ENCODE measurements around the gene FREY1. TPM values are rescaled to one million over a fixed set of nuclear protein-coding genes. Genes with fewer than 3 reads are reported as not detected.
A peak's percentile ranks its signal among the peaks of the same experiment; 100 is the strongest.

The FREY1 gene
- total and polyA plus RNA-seq, 2 donors (not counting 3 experiments of a cell fraction or from before 2014, with no cell fraction given), result 0.84 to 1.1 TPM

DNA sequence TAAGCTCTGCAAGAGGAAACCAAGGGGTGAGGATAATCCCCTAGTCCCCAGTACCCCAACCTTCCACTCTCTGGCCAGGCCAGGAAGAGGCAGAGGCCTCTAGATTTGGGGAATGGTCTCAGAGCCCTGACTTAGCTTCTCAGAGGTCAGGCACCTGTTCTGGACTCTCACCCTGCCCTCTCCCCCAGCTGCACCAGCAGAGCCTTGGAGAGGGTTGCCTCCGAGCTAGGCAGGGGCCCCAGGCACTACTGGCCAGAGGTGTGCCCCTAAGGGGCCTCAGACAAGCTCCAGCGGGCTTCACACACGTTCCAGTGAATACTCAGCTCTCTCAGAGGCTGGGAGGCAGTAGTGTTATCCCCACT, 8.0 kb downstream of the FREY1 start:
- POLR2A ChIA-PET, result interaction anchor here (1.4 kb wide), 1 partner anchor 19 kb away, joined by 4 read pairs; the partner anchor contains the start of gene PEX16
- H3K79me2 ChIP-seq (ENCODE audit: control insufficient read depth, insufficient read depth, low read length), result no peaks in the 10 kb centered on the region
- H3K4me2 ChIP-seq (ENCODE audit: insufficient read depth, low read length), result peak overlapping the region; percentile 52
- H3K27ac ChIP-seq (ENCODE audit: insufficient read depth, low read depth, low read length), result no peak overlapping the region
- H3K36me3 ChIP-seq (ENCODE audit: control insufficient read depth in 2 of 2, extremely low read depth in 1 of 2, insufficient read depth in 2 of 2, low read length in 2 of 2), result no peaks in the 10 kb centered on the region
- FAIRE-seq (no peak), DNase-seq (ENCODE audit: low read depth, low spot score) (no peak)
- H4K20me1 ChIP-seq (replicated peaks; ENCODE audit: control insufficient read depth, extremely low read depth, insufficient read depth, low read length), result no peaks in the 10 kb centered on the region
- intact Hi-C loops (cut with micrococcal nuclease) (loop anchor here (1.0 kb wide), 1 partner anchor 19 kb away; no protein-coding TSS in a partner anchor), dilution Hi-C loops (cut with MboI; ENCODE audit: extremely low pct_ligation_motif_present, low sequenced_read_pairs) (no loop called here)
- peaks cover 4 to 9% of the 10 kb centered on the region in 2 experiments for H3K27me3 ChIP-seq (ENCODE audit: control insufficient read depth in 2 of 2, insufficient read depth in 2 of 2, low read length in 2 of 2)
- H2AFZ ChIP-seq (ENCODE audit: low read depth, low read length), result peak overlapping the region; percentile 15
- H3K9ac ChIP-seq (replicated peaks; ENCODE audit: extremely low read depth, insufficient read depth, low read length), result peak overlapping the region; percentile 80
- CTCF ChIA-PET, result interaction anchor here (0.6 to 1.0 kb wide), 3 partner anchors 27 to 493 kb away, joined by 3 read pairs; no protein-coding TSS in a partner anchor
- BruUV-seq (replicated peaks), result no TSS peak
- TF ChIP-seq, protein P1, sequence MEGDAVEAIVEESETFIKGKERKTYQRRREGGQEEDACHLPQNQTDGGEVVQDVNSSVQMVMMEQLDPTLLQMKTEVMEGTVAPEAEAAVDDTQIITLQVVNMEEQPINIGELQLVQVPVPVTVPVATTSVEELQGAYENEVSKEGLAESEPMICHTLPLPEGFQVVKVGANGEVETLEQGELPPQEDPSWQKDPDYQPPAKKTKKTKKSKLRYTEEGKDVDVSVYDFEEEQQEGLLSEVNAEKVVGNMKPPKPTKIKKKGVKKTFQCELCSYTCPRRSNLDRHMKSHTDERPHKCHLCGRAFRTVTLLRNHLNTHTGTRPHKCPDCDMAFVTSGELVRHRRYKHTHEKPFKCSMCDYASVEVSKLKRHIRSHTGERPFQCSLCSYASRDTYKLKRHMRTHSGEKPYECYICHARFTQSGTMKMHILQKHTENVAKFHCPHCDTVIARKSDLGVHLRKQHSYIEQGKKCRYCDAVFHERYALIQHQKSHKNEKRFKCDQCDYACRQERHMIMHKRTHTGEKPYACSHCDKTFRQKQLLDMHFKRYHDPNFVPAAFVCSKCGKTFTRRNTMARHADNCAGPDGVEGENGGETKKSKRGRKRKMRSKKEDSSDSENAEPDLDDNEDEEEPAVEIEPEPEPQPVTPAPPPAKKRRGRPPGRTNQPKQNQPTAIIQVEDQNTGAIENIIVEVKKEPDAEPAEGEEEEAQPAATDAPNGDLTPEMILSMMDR (IDR thresholded peaks at IDR 0.05; ENCODE audit: extremely low read depth in 1 of 2, insufficient read depth in 1 of 2, low read depth in 1 of 2, low read length in 2 of 2), result no peak
- TF ChIP-seq POLR2A (IDR thresholded peaks at IDR 0.05; ENCODE audit: low read depth, low read length), result no peak
- H3K9me3 ChIP-seq (replicated peaks; ENCODE audit: control insufficient read depth, insufficient read depth, low read length), result no peaks in the 10 kb centered on the region
- H3K4me3 ChIP-seq (replicated peaks in 1 of 3; ENCODE audit: insufficient read depth in 1 of 3, low read depth in 1 of 3, low read length in 3 of 3), result no peak overlapping the region
- peaks cover 10% of the 10 kb centered on the region for H3K4me1 ChIP-seq (ENCODE audit: control insufficient read depth, extremely low read depth, insufficient read depth, low read length)
- no peaks in the 10 kb centered on the region for H3K9me1 ChIP-seq (replicated peaks; ENCODE audit: control insufficient read depth, extremely low read depth, insufficient read depth, low read length)

DNA sequence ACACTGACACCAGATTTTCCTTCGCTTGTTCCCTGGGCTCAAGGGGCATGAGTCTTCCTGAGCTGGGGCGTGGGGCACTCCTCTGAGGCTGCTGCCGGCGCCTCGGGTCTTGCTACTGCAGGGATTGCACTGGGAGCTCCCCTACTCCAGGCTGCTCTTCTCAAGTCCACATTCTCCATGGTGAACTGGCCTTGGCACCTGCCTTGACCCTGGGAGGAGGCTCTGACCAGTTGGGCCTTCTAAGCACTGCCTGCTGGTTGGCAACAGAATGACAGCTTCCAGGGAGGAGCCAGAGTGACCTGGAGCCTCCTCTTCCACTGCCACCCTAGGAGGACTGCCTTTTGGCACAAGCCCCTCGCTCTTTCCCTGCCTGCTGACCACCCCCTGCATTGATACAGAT, 9.5 kb downstream of the FREY1 start:
- Histone ChIP-seq H3K4me1 (ENCODE audit: control insufficient read depth, extremely low read depth, insufficient read depth, low read length) (peaks cover 10% of the 10 kb centered on the region), H3K36me3 (ENCODE audit: control insufficient read depth in 2 of 2, extremely low read depth in 1 of 2, insufficient read depth in 2 of 2, low read length in 2 of 2) (no peaks in the 10 kb centered on the region), H3K9me3 (replicated peaks; ENCODE audit: control insufficient read depth, insufficient read depth, low read length) (no peaks in the 10 kb centered on the region), H3K27ac (ENCODE audit: insufficient read depth, low read depth, low read length) (no peak overlapping the region), H3K9ac (replicated peaks; ENCODE audit: extremely low read depth, insufficient read depth, low read length) (no peak overlapping the region), H4K20me1 (replicated peaks; ENCODE audit: control insufficient read depth, extremely low read depth, insufficient read depth, low read length) (no peaks in the 10 kb centered on the region), H3K79me2 (ENCODE audit: control insufficient read depth, insufficient read depth, low read length) (no peaks in the 10 kb centered on the region), H3K4me3 (replicated peaks in 1 of 3; ENCODE audit: insufficient read depth in 1 of 3, low read depth in 1 of 3, low read length in 3 of 3) (no peak overlapping the region), H2AFZ (ENCODE audit: low read depth, low read length) (no peak overlapping the region), H3K9me1 (replicated peaks; ENCODE audit: control insufficient read depth, extremely low read depth, insufficient read depth, low read length) (no peaks in the 10 kb centered on the region), H3K27me3 (ENCODE audit: control insufficient read depth in 2 of 2, insufficient read depth in 2 of 2, low read length in 2 of 2) (peaks cover 4 to 9% of the 10 kb centered on the region in 2 experiments), H3K4me2 (ENCODE audit: insufficient read depth, low read length) (no peak overlapping the region)
- BruUV-seq (replicated peaks), result no TSS peak
- DNase-seq (ENCODE audit: low read depth, low spot score) (no peak), FAIRE-seq (no peak)
- ChIA-PET CTCF (interaction anchor here (1.4 kb wide), 1 partner anchor 25 kb away, joined by 4 read pairs; no protein-coding TSS in a partner anchor), POLR2A (no interaction called here)
- TF ChIP-seq, protein P2, sequence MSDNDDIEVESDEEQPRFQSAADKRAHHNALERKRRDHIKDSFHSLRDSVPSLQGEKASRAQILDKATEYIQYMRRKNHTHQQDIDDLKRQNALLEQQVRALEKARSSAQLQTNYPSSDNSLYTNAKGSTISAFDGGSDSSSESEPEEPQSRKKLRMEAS (IDR thresholded peaks at IDR 0.05; ENCODE audit: insufficient read depth, insufficient read length), result no peak
- no peak for TF ChIP-seq JUN (IDR thresholded peaks at IDR 0.05; ENCODE audit: borderline replicate concordance, insufficient read depth, insufficient read length, low read depth)
- intact Hi-C loops (cut with micrococcal nuclease), result no loop called here
- dilution Hi-C loops (cut with MboI; ENCODE audit: extremely low pct_ligation_motif_present, low sequenced_read_pairs), result no loop called here
